Measurements from ENCODE around the gene NOL9. TPM values are rescaled to one million over a fixed set of nuclear protein-coding genes. Genes with fewer than 3 reads are reported as not detected.

Gene NOL9
- total and polyA plus RNA-seq, 2 donors = 8.6 to 11.1 TPM

GRCh38 chr1:6519935-6520671 lies 34.2 kb downstream of the NOL9 start:
- Histone ChIP-seq H3K27ac (ENCODE audit: low read depth in 1 of 2, low read length in 1 of 2) (no peak overlapping the region), H3K27me3 (ENCODE audit: control insufficient read depth in 2 of 2, insufficient read depth in 1 of 2, low read length in 1 of 2) (no peaks in the 10 kb centered on the region), H3K4me1 (ENCODE audit: control insufficient read depth in 2 of 2, insufficient read depth in 2 of 2, low read length in 2 of 2) (no peaks in the 10 kb centered on the region), H3K36me3 (ENCODE audit: control insufficient read depth in 2 of 2, insufficient read depth in 2 of 2, low read length in 1 of 2) (peaks cover 1 to 6% of the 10 kb centered on the region in 2 donors), H3K9me3 (ENCODE audit: control insufficient read depth in 2 of 2, insufficient read depth in 1 of 2, low read length in 1 of 2) (no peaks in the 10 kb centered on the region), H3K4me3 (ENCODE audit: low read length in 2 of 2) (no peak overlapping the region)
- DNase-seq (ENCODE audit: low read depth in 6 of 9, low spot score in 9 of 9) = no peak
- WGBS = 84% methylated on average over 13 of the region's 13 CpGs

- no peak for DNase-seq (ENCODE audit: low read depth in 6 of 9, low spot score in 9 of 9)
- 91% methylated on average over 11 of the region's 11 CpGs for WGBS
- no peak overlapping the region for H3K27ac ChIP-seq (ENCODE audit: low read depth in 1 of 2, low read length in 1 of 2)
- no peak overlapping the region for H3K4me3 ChIP-seq (ENCODE audit: low read length in 2 of 2)
- peaks cover 0 to 6% of the 10 kb centered on the region in 2 donors for H3K36me3 ChIP-seq (ENCODE audit: control insufficient read depth in 2 of 2, insufficient read depth in 2 of 2, low read length in 1 of 2)
- H3K4me1 ChIP-seq (ENCODE audit: control insufficient read depth in 2 of 2, insufficient read depth in 2 of 2, low read length in 2 of 2) = no peaks in the 10 kb centered on the region
- no peaks in the 10 kb centered on the region for H3K27me3 ChIP-seq (ENCODE audit: control insufficient read depth in 2 of 2, insufficient read depth in 1 of 2, low read length in 1 of 2)
- H3K9me3 ChIP-seq (ENCODE audit: control insufficient read depth in 2 of 2, insufficient read depth in 1 of 2, low read length in 1 of 2) = no peaks in the 10 kb centered on the region
These were observed 34.8 kb downstream of the NOL9 start for GRCh38 chr1:6519491-6519934.

- no peak for DNase-seq (ENCODE audit: low read depth in 6 of 9, low spot score in 9 of 9)
- no peaks in the 10 kb centered on the region for H3K9me3 ChIP-seq (ENCODE audit: control insufficient read depth in 2 of 2, insufficient read depth in 1 of 2, low read length in 1 of 2)
- WGBS = 90% methylated on average over 8 of the region's 8 CpGs
These were observed 36.9 kb downstream of the NOL9 start for GRCh38 chr1:6517435-6517851.

GRCh38 chr1:6515771-6516170 lies 38.5 kb downstream of the NOL9 start:
- Histone ChIP-seq H3K36me3 (ENCODE audit: control insufficient read depth in 2 of 2, insufficient read depth in 2 of 2, low read length in 1 of 2) (no peaks in the 10 kb centered on the region), H3K4me3 (ENCODE audit: low read length in 2 of 2) (no peak overlapping the region), H3K27me3 (ENCODE audit: control insufficient read depth in 2 of 2, insufficient read depth in 1 of 2, low read length in 1 of 2) (no peaks in the 10 kb centered on the region), H3K27ac (ENCODE audit: low read depth in 1 of 2, low read length in 1 of 2) (no peak overlapping the region), H3K9me3 (ENCODE audit: control insufficient read depth in 2 of 2, insufficient read depth in 1 of 2, low read length in 1 of 2) (no peaks in the 10 kb centered on the region), H3K4me1 (ENCODE audit: control insufficient read depth in 2 of 2, insufficient read depth in 2 of 2, low read length in 2 of 2) (no peaks in the 10 kb centered on the region)
- DNase-seq (ENCODE audit: low read depth in 6 of 9, low spot score in 9 of 9) = no peak
- WGBS = 87% methylated on average over 4 of the region's 4 CpGs

More at GRCh38 chr1:6517435-6517851, 36.9 kb downstream of the NOL9 start:
- Histone ChIP-seq H3K36me3 (ENCODE audit: control insufficient read depth in 2 of 2, insufficient read depth in 2 of 2, low read length in 1 of 2) (no peaks in the 10 kb centered on the region), H3K27ac (ENCODE audit: low read depth in 1 of 2, low read length in 1 of 2) (no peak overlapping the region), H3K4me1 (ENCODE audit: control insufficient read depth in 2 of 2, insufficient read depth in 2 of 2, low read length in 2 of 2) (no peaks in the 10 kb centered on the region), H3K27me3 (ENCODE audit: control insufficient read depth in 2 of 2, insufficient read depth in 1 of 2, low read length in 1 of 2) (no peaks in the 10 kb centered on the region), H3K4me3 (ENCODE audit: low read length in 2 of 2) (no peak overlapping the region)

- DNase-seq (ENCODE audit: low read depth in 6 of 9, low spot score in 9 of 9) = no peak
- 91% methylated on average over 9 of the region's 9 CpGs for WGBS
- H3K9me3 ChIP-seq (ENCODE audit: control insufficient read depth in 2 of 2, insufficient read depth in 1 of 2, low read length in 1 of 2) = no peaks in the 10 kb centered on the region
- H3K4me3 ChIP-seq (ENCODE audit: low read length in 2 of 2) = no peak overlapping the region
- H3K27ac ChIP-seq (ENCODE audit: low read depth in 1 of 2, low read length in 1 of 2) = no peak overlapping the region
- H3K27me3 ChIP-seq (ENCODE audit: control insufficient read depth in 2 of 2, insufficient read depth in 1 of 2, low read length in 1 of 2) = peaks cover 0 to 12% of the 10 kb centered on the region in 2 donors
- no peaks in the 10 kb centered on the region for H3K4me1 ChIP-seq (ENCODE audit: control insufficient read depth in 2 of 2, insufficient read depth in 2 of 2, low read length in 2 of 2)
- no peaks in the 10 kb centered on the region for H3K36me3 ChIP-seq (ENCODE audit: control insufficient read depth in 2 of 2, insufficient read depth in 2 of 2, low read length in 1 of 2)
These were observed 41.0 kb downstream of the NOL9 start for GRCh38 chr1:6513320-6513801.

GRCh38 chr1:6512908-6513280 lies 41.4 kb downstream of the NOL9 start:
- Histone ChIP-seq H3K27ac (ENCODE audit: low read depth in 1 of 2, low read length in 1 of 2) (no peak overlapping the region), H3K4me1 (ENCODE audit: control insufficient read depth in 2 of 2, insufficient read depth in 2 of 2, low read length in 2 of 2) (no peaks in the 10 kb centered on the region), H3K4me3 (ENCODE audit: low read length in 2 of 2) (no peak overlapping the region), H3K27me3 (ENCODE audit: control insufficient read depth in 2 of 2, insufficient read depth in 1 of 2, low read length in 1 of 2) (peaks cover 0 to 12% of the 10 kb centered on the region in 2 donors), H3K36me3 (ENCODE audit: control insufficient read depth in 2 of 2, insufficient read depth in 2 of 2, low read length in 1 of 2) (no peaks in the 10 kb centered on the region), H3K9me3 (ENCODE audit: control insufficient read depth in 2 of 2, insufficient read depth in 1 of 2, low read length in 1 of 2) (no peaks in the 10 kb centered on the region)
- no peak for DNase-seq (ENCODE audit: low read depth in 6 of 9, low spot score in 9 of 9)
- 91% methylated on average over 8 of the region's 8 CpGs for WGBS

GRCh38 chr1:6512245-6512907 lies 41.9 kb downstream of the NOL9 start:
- no peak overlapping the region for H3K27ac ChIP-seq (ENCODE audit: low read depth in 1 of 2, low read length in 1 of 2)
- no peaks in the 10 kb centered on the region for H3K4me1 ChIP-seq (ENCODE audit: control insufficient read depth in 2 of 2, insufficient read depth in 2 of 2, low read length in 2 of 2)
- no peak for DNase-seq (ENCODE audit: low read depth in 6 of 9, low spot score in 9 of 9)
- no peaks in the 10 kb centered on the region for H3K9me3 ChIP-seq (ENCODE audit: control insufficient read depth in 2 of 2, insufficient read depth in 1 of 2, low read length in 1 of 2)
- H3K27me3 ChIP-seq (ENCODE audit: control insufficient read depth in 2 of 2, insufficient read depth in 1 of 2, low read length in 1 of 2) = peaks cover 0 to 12% of the 10 kb centered on the region in 2 donors
- 96% methylated on average over 19 of the region's 19 CpGs for WGBS
- no peaks in the 10 kb centered on the region for H3K36me3 ChIP-seq (ENCODE audit: control insufficient read depth in 2 of 2, insufficient read depth in 2 of 2, low read length in 1 of 2)
- H3K4me3 ChIP-seq (ENCODE audit: low read length in 2 of 2) = no peak overlapping the region

GRCh38 chr1:6511561-6512244 lies 42.6 kb downstream of the NOL9 start:
- no peaks in the 10 kb centered on the region for H3K4me1 ChIP-seq (ENCODE audit: control insufficient read depth in 2 of 2, insufficient read depth in 2 of 2, low read length in 2 of 2)
- H3K9me3 ChIP-seq (ENCODE audit: control insufficient read depth in 2 of 2, insufficient read depth in 1 of 2, low read length in 1 of 2) = no peaks in the 10 kb centered on the region
- no peaks in the 10 kb centered on the region for H3K36me3 ChIP-seq (ENCODE audit: control insufficient read depth in 2 of 2, insufficient read depth in 2 of 2, low read length in 1 of 2)
- H3K27ac ChIP-seq (ENCODE audit: low read depth in 1 of 2, low read length in 1 of 2) = no peak overlapping the region
- no peak overlapping the region for H3K4me3 ChIP-seq (ENCODE audit: low read length in 2 of 2)
- DNase-seq (ENCODE audit: low read depth in 6 of 9, low spot score in 9 of 9) = no peak
- H3K27me3 ChIP-seq (ENCODE audit: control insufficient read depth in 2 of 2, insufficient read depth in 1 of 2, low read length in 1 of 2) = peaks cover 0 to 12% of the 10 kb centered on the region in 2 donors
- 89% methylated on average over 16 of the region's 16 CpGs for WGBS

GRCh38 chr1:6511056-6511455 lies 43.3 kb downstream of the NOL9 start:
- no peak overlapping the region for H3K27ac ChIP-seq (ENCODE audit: low read depth in 1 of 2, low read length in 1 of 2)
- DNase-seq (ENCODE audit: low read depth in 6 of 9, low spot score in 9 of 9) = no peak
- WGBS = 92% methylated on average over 6 of the region's 6 CpGs
- H3K36me3 ChIP-seq (ENCODE audit: control insufficient read depth in 2 of 2, insufficient read depth in 2 of 2, low read length in 1 of 2) = no peaks in the 10 kb centered on the region
- H3K4me3 ChIP-seq (ENCODE audit: low read length in 2 of 2) = no peak overlapping the region
- peaks cover 0 to 12% of the 10 kb centered on the region in 2 donors for H3K27me3 ChIP-seq (ENCODE audit: control insufficient read depth in 2 of 2, insufficient read depth in 1 of 2, low read length in 1 of 2)
- no peaks in the 10 kb centered on the region for H3K4me1 ChIP-seq (ENCODE audit: control insufficient read depth in 2 of 2, insufficient read depth in 2 of 2, low read length in 2 of 2)
- H3K9me3 ChIP-seq (ENCODE audit: control insufficient read depth in 2 of 2, insufficient read depth in 1 of 2, low read length in 1 of 2) = no peaks in the 10 kb centered on the region

Measured in thymus (tissue), 11 donors.